Neural progenitor cell (in vitro differentiated cells): ENCODE measurements around the gene YWHAB. TPM values are rescaled to one million over a fixed set of nuclear protein-coding genes. Genes with fewer than 3 reads are reported as not detected.

Experiments used
- DNase-seq: peaks from one replicate; pipeline ENCODE4 v3.0.0-alpha.2; 2016; ENCODE audit warnings: low spot score
- H2AFZ ChIP-seq: fragments of 200-600 bp; sonication (generic); replicated peaks from 2 replicates; pipeline ENCODE4 v1.6.1; 2016; ENCODE audit warnings: antibody characterized with exemption
- H3F3A ChIP-seq: fragments of 200-600 bp; sonication (generic); 2 replicates; pipeline ENCODE4 v1.6.1; 2016; ENCODE audit warnings: antibody characterized with exemption, low read depth
- H3K27ac ChIP-seq: fragments of 200-600 bp; sonication (generic); 2 replicates; pipeline ENCODE4 v1.5.1; 2016; ENCODE audit warnings: mild to moderate bottlenecking
- H3K27me3 ChIP-seq: fragments of 200-600 bp; sonication (generic); 2 replicates; pipeline ENCODE4 v1.6.1; 2016; ENCODE audit warnings: mild to moderate bottlenecking, moderate library complexity
- H3K36me3 ChIP-seq: fragments of 200-600 bp; sonication (generic); 2 replicates; pipeline ENCODE4 v1.5.1; 2016
- H3K4me1 ChIP-seq: fragments of 200-600 bp; sonication (generic); 2 replicates; pipeline ENCODE4 v1.6.1; 2016; ENCODE audit warnings: mixed run types
- H3K4me2 ChIP-seq: fragments of 200-600 bp; sonication (generic); 2 replicates; pipeline ENCODE4 v1.6.1; 2016
- H3K4me3 ChIP-seq: fragments of 200-600 bp; sonication (generic); 2 replicates; pipeline ENCODE4 v1.5.1; 2016
- H3K79me2 ChIP-seq: fragments of 200-600 bp; sonication (generic); 2 replicates; pipeline ENCODE4 v1.6.1; 2016; ENCODE audit warnings: low read depth
- H3K9ac ChIP-seq: fragments of 200-600 bp; sonication (generic); 2 replicates; pipeline ENCODE4 v1.6.1; 2016
- H3K9me3 ChIP-seq: fragments of 200-600 bp; sonication (generic); 2 replicates; pipeline ENCODE4 v1.5.1; 2016; ENCODE audit warnings: low read depth
- H4K20me1 ChIP-seq: fragments of 200-600 bp; sonication (generic); 2 replicates; pipeline ENCODE4 v1.6.1; 2016; ENCODE audit warnings: low read depth
- H3K27ac Mint-ChIP-seq: 3 replicates; pipeline ENCODE4 v1.8.0; 2021; ENCODE audit warnings: mixed read lengths
- H3K27me3 Mint-ChIP-seq: 2 replicates; pipeline ENCODE4 v1.8.0; 2022; ENCODE audit warnings: low read depth, mild to moderate bottlenecking, inconsistent platforms, moderate library complexity, mixed read lengths; ENCODE audit not compliant: insufficient read depth
- H3K36me3 Mint-ChIP-seq: 3 replicates; pipeline ENCODE4 v1.8.0; 2021; ENCODE audit warnings: mixed read lengths
- H3K4me1 Mint-ChIP-seq: 3 replicates; pipeline ENCODE4 v1.8.0; 2021; ENCODE audit warnings: mixed read lengths
- H3K4me3 Mint-ChIP-seq: 3 replicates; pipeline ENCODE4 v1.8.0; 2021; ENCODE audit warnings: mild to moderate bottlenecking, moderate library complexity, mixed read lengths
- H3K9me3 Mint-ChIP-seq: 3 replicates; pipeline ENCODE4 v1.8.0; 2020; ENCODE audit warnings: mixed read lengths
- CTCF ChIP-seq: fragments of 200-600 bp; sonication (generic); IDR thresholded peaks from 2 replicates; pipeline ENCODE4 v1.5.1; 2017; ENCODE audit warnings: antibody characterized with exemption, mild to moderate bottlenecking
- EZH2 ChIP-seq: fragments of 200-600 bp; sonication (generic); IDR thresholded peaks from 2 replicates; pipeline ENCODE4 v1.6.1; 2017; ENCODE audit warnings: antibody characterized with exemption, mild to moderate bottlenecking, moderate library complexity
- EZH2phosphoT487 ChIP-seq: fragments of 200-600 bp; sonication (generic); IDR thresholded peaks from 2 replicates; pipeline ENCODE4 v1.6.1; 2017; ENCODE audit warnings: antibody characterized with exemption
- total RNA-seq: library from RNA; depleted of rRNA; stranded (reverse); fragments of >200 nt; gene quantifications from 2 replicates; pipeline ENCODE4 v1.2.3, GENCODE V29; 2015; ENCODE audit warnings: low replicate concordance

The YWHAB gene
- total RNA-seq, 1 donor from 2014 or later = 107 TPM

GRCh38 chr20:44886266-44886651, 754 bp downstream of the YWHAB start:
- Histone ChIP-seq H3K36me3 (no peaks in the 10 kb centered on the region), H3F3A (peaks cover 9% of the 10 kb centered on the region), H2AFZ (no peak overlapping the region), H3K79me2 (peaks cover 58% of the 10 kb centered on the region), H3K27me3 (no peaks in the 10 kb centered on the region), H3K9me3 (no peaks in the 10 kb centered on the region), H3K4me3 (peak overlapping the region; percentile 81), H4K20me1 (peaks cover 54% of the 10 kb centered on the region), H3K4me1 (peaks cover 24% of the 10 kb centered on the region), H3K27ac (no peak overlapping the region), H3K4me2 (peak overlapping the region; percentile 98), H3K9ac (peak overlapping the region; percentile 76)
- peaks cover 29% of the 10 kb centered on the region for H3K4me1 Mint-ChIP-seq
- peaks cover 9% of the 10 kb centered on the region for H3K27me3 Mint-ChIP-seq
- peak overlapping the region; percentile 95 for H3K4me3 Mint-ChIP-seq
- TF ChIP-seq EZH2 = no peak
- TF ChIP-seq EZH2phosphoT487 = no peak
- TF ChIP-seq CTCF = no peak
- no peaks in the 10 kb centered on the region for H3K9me3 Mint-ChIP-seq
- H3K36me3 Mint-ChIP-seq = peaks cover 2% of the 10 kb centered on the region
- DNase-seq = no peak
- peak overlapping the region; percentile 42 for H3K27ac Mint-ChIP-seq

- Histone ChIP-seq H3K27ac (no peak overlapping the region), H3K9me3 (no peaks in the 10 kb centered on the region), H2AFZ (no peak overlapping the region), H3K4me1 (peaks cover 24% of the 10 kb centered on the region), H3K36me3 (no peaks in the 10 kb centered on the region), H3K79me2 (peaks cover 64% of the 10 kb centered on the region), H3K4me3 (peak overlapping the region; percentile 81), H4K20me1 (peaks cover 60% of the 10 kb centered on the region), H3K4me2 (peak overlapping the region; percentile 98), H3K9ac (peak overlapping the region; percentile 76), H3K27me3 (no peaks in the 10 kb centered on the region), H3F3A (peaks cover 9% of the 10 kb centered on the region)
- DNase-seq = no peak
- Mint-ChIP-seq H3K36me3 (peaks cover 2% of the 10 kb centered on the region), H3K27me3 (peaks cover 9% of the 10 kb centered on the region), H3K4me1 (peaks cover 29% of the 10 kb centered on the region), H3K4me3 (peak overlapping the region; percentile 95), H3K9me3 (no peaks in the 10 kb centered on the region), H3K27ac (no peak overlapping the region)
- TF ChIP-seq CTCF (no peak), EZH2 (no peak), EZH2phosphoT487 (no peak)
These were observed 1.3 kb downstream of the YWHAB start for GRCh38 chr20:44886828-44887227.

- H3K4me2 ChIP-seq = peak overlapping the region; percentile 98
- H3K27ac ChIP-seq = no peak overlapping the region
- Mint-ChIP-seq H3K27me3 (peaks cover 7% of the 10 kb centered on the region), H3K9me3 (no peaks in the 10 kb centered on the region), H3K27ac (no peak overlapping the region), H3K4me1 (peaks cover 29% of the 10 kb centered on the region), H3K36me3 (peaks cover 6% of the 10 kb centered on the region), H3K4me3 (peak overlapping the region; percentile 95)
- H3F3A ChIP-seq = peaks cover 9% of the 10 kb centered on the region
- no peak overlapping the region for H3K9ac ChIP-seq
- H3K4me1 ChIP-seq = peaks cover 24% of the 10 kb centered on the region
- H3K4me3 ChIP-seq = peak overlapping the region; percentile 81
- H3K27me3 ChIP-seq = no peaks in the 10 kb centered on the region
- no peak for TF ChIP-seq EZH2phosphoT487
- TF ChIP-seq CTCF = no peak
- TF ChIP-seq EZH2 = no peak
- no peaks in the 10 kb centered on the region for H3K36me3 ChIP-seq
- no peaks in the 10 kb centered on the region for H3K9me3 ChIP-seq
- no peak for DNase-seq
- H4K20me1 ChIP-seq = peaks cover 66% of the 10 kb centered on the region
- H3K79me2 ChIP-seq = peaks cover 70% of the 10 kb centered on the region
- H2AFZ ChIP-seq = no peak overlapping the region
These were observed 2.0 kb downstream of the YWHAB start for GRCh38 chr20:44887466-44887865.
